Pancreas (tissue), 10 donors: ENCODE data around the gene NPRL2. TPM values are rescaled to one million over a fixed set of nuclear protein-coding genes. Genes with fewer than 3 reads are reported as not detected.

Experiments
- ATAC-seq, 4 donors: fragments of 200-7000 bp; cut with Tn5 transposase; one replicate each; pipeline versions ENCODE4 v1.8.0 to v1.9.1; 2020; ENCODE audit warnings: mild to moderate bottlenecking in 4 of 4, moderate library complexity in 4 of 4
- DNase-seq, 6 donors: peaks; one replicate each; pipeline ENCODE4 v3.0.0-alpha.2; 2020
- FAIRE-seq: peaks from 2 replicates; lab custom pipeline; 2012; peaks lifted over from hg19 to GRCh38; lab: Jason Lieb, UNC
- H3K27ac ChIP-seq, 4 donors: fragments of 200-600 bp; sonication (generic); 1 replicate in 3 of 4; 2 replicates in 1 of 4; pipeline versions ENCODE4 v1.5.0 to v1.8.0; 2020
- H3K27me3 ChIP-seq, 4 donors: fragments of 200-600 bp; one replicate each; pipeline ENCODE4 v1.8.0; 2021
- H3K36me3 ChIP-seq, 3 donors: fragments of 200-600 bp; sonication (generic) in 1 of 3; one replicate each; pipeline versions ENCODE4 v1.5.0 to v1.8.0; 2020 to 2021
- H3K4me1 ChIP-seq, 3 donors: fragments of 200-600 bp; one replicate each; pipeline ENCODE4 v1.8.0; 2021
- H3K4me3 ChIP-seq, 4 donors: fragments of 200-600 bp; sonication (generic) in 2 of 4; one replicate each; pipeline versions ENCODE4 v1.5.0 to v1.8.0; 2020 to 2021
- H3K9me3 ChIP-seq, 4 donors: fragments of 200-600 bp; one replicate each; pipeline ENCODE4 v1.8.0; 2021
- CTCF ChIP-seq, 4 donors: fragments of 200-600 bp; sonication (generic) in 3 of 4; IDR thresholded peaks; one replicate each; pipeline versions ENCODE4 v1.5.0 to v1.8.0; 2021; ENCODE audit warnings: antibody characterized with exemption in 4 of 4
- WGBS, 2 donors: extraction: QIAGEN DNeasy Blood & Tissue Kit; methylation state at CpG; one replicate each; pipeline ENCODE4 v1.1.7; 2013; 5-methylcytosine and 5-hydroxymethylcytosine counted together
- intact Hi-C, 3 donors: fragments of 100-400 bp; cut with DNase I; formaldehyde crosslinking; loops; one replicate each; pipeline versions ENCODE4 v1.11.1 to v1.14.2; 2022
- polyA plus RNA-seq, 2 donors: library from polyadenylated mRNA; stranded (reverse); fragments of 200-250 nt; gene quantifications; one replicate each; pipeline ENCODE4 v1.2.3, GENCODE V29; 2013
- total RNA-seq, 6 donors: library from RNA; stranded (reverse); fragmentation: NEBNext Ultra II Directional in 4 of 6; extraction: Animal tissue kit (Norgen Biotek cat#: 25700) in 4 of 6; gene quantifications; one replicate each; pipeline versions ENCODE4 v1.2.1 to v1.2.4, GENCODE V29; 2021 to 2023
- donor health status: healthy with polysubstance abuse.
- donor health status: DM: no; HTN: no; CAD: no; lungs with moderate emphysema.
- donor health status: DM: no; HTN: no; CAD: no.
- donor health status: control.
- donor health status: control.
- donor health status: Bipolar disorder and iron deficiency.
- donor health status: DM: yes; HTN: yes; CAD: no.
- donor health status: DM: no; HTN: no; CAD: no.
- donor health status: DM: no; HTN: no; CAD: no.
- donor health status: DM: yes; HTN: yes; CAD: no.

NPRL2 gene
- total and polyA plus RNA-seq, 8 donors, result 17.1 to 41.8 (median 20.3) TPM

DNA sequence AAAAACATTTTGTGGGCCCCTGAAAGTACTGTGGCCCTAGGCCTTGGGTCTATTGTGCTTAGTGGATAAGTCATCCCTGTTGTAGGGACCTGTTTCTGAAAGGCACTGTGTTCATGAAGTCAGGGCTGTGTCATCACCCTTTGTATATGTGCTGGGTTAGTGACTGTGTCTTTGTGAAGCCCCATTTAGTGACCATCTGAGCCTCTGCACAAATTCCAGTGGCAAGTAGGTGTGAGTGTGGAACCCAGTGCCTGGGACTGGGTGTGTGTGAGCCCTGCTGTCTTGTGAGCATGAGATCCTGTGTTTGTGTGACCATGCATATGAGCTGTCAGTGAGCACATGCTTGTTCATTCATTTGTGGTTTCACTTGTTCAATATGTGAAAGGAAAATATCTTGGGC, 46.0 kb downstream of the NPRL2 start:
- H3K36me3 ChIP-seq, result no peaks in the 10 kb centered on the region
- no peaks in the 10 kb centered on the region for H3K27me3 ChIP-seq
- peaks cover 8 to 12% (median 8%) of the 10 kb centered on the region in 3 donors for H3K4me1 ChIP-seq
- no peak overlapping the region for H3K27ac ChIP-seq
- no peak for DNase-seq
- no peak overlapping the region for H3K4me3 ChIP-seq
- FAIRE-seq, result no peak
- no peaks in the 10 kb centered on the region for H3K9me3 ChIP-seq
- no peak for ATAC-seq
- no peak for TF ChIP-seq CTCF (IDR thresholded peaks at IDR 0.05)
- intact Hi-C loops, result no loop called here

- Histone ChIP-seq H3K27ac (peak within 1 kb of the TSS; percentile 58 to 78 (median 70)), H3K4me1 (peaks cover 11 to 14% (median 11%) of the 10 kb centered on the region in 3 donors), H3K9me3 (no peaks in the 10 kb centered on the region), H3K27me3 (no peaks in the 10 kb centered on the region), H3K36me3 (no peaks in the 10 kb centered on the region), H3K4me3 (peak within 1 kb of the TSS in 2 of 4 donors; percentile 18 to 26)
- ATAC-seq (peak in 3 of 4 donors; percentile 3 to 27 (median 23)), DNase-seq (peak in 5 of 6 donors; percentile 58 to 88 (median 73)), FAIRE-seq (no peak)
- no peak for TF ChIP-seq CTCF (IDR thresholded peaks at IDR 0.05)
- intact Hi-C loops, result no loop called here
- WGBS, 2 donors, result 45 to 52% methylated on average over 14 of the region's 14 CpGs
Measured at GRCh38 chr3:50303013-50303815, 47.4 kb downstream of the NPRL2 start, which contains the start of gene HYAL1. TSS of gene HYAL1 (minus strand) at chr3:50303574. CDS start at chr3:50302956, 618 bp downstream.

- 81 to 84% methylated on average over 32 of the region's 32 CpGs for WGBS, 2 donors
- intact Hi-C loops, result no loop called here
Measured at GRCh38 chr3:50302095-50303012, 48.2 kb downstream of the NPRL2 start.

GRCh38 chr3:50300681-50301254, 49.8 kb downstream of the NPRL2 start:
- TF ChIP-seq CTCF (IDR thresholded peaks at IDR 0.05), result no peak
- ATAC-seq (no peak), DNase-seq (no peak), FAIRE-seq (no peak)
- Histone ChIP-seq H3K4me1 (peaks cover 11 to 14% (median 11%) of the 10 kb centered on the region in 3 donors), H3K27me3 (no peaks in the 10 kb centered on the region), H3K4me3 (peak overlapping the region in 1 of 4 donors; percentile 67), H3K27ac (peak overlapping the region in 1 of 4 donors; percentile 80), H3K36me3 (no peaks in the 10 kb centered on the region), H3K9me3 (no peaks in the 10 kb centered on the region)
- 88 to 89% methylated on average over 6 of the region's 6 CpGs for WGBS, 2 donors
- intact Hi-C loops, result no loop called here

More at GRCh38 chr3:50302095-50303012, 48.2 kb downstream of the NPRL2 start:
- Histone ChIP-seq H3K4me1 (peaks cover 11 to 14% (median 11%) of the 10 kb centered on the region in 3 donors), H3K27me3 (no peaks in the 10 kb centered on the region), H3K27ac (peak overlapping the region; percentile 58 to 78 (median 70)), H3K9me3 (no peaks in the 10 kb centered on the region), H3K36me3 (no peaks in the 10 kb centered on the region), H3K4me3 (peak overlapping the region in 2 of 4 donors; percentile 18 to 26)
- DNase-seq (peak in 1 of 6 donors; percentile 30), FAIRE-seq (no peak), ATAC-seq (no peak)
- no peak for TF ChIP-seq CTCF (IDR thresholded peaks at IDR 0.05)
